Skeletal muscle satellite cell (primary cell): ENCODE results near the gene OR7C1.
A peak's percentile ranks its signal among the peaks of the same experiment; 100 is the strongest.
"Not testable (repeated sequence)": the region's sequence is repeated elsewhere in the genome, so short reads cannot be mapped to it uniquely, and the experiment has no call there.

Experiments
- H3K27me3 ChIP-seq: 2 replicates; pipeline ENCODE4 v1.7.0; 2013; ENCODE audit warnings: low read length; ENCODE audit not compliant: control insufficient read depth, insufficient read depth
- H3K36me3 ChIP-seq: 2 replicates; pipeline ENCODE4 v1.7.0; 2013; ENCODE audit warnings: mild to moderate bottlenecking, control low read depth, low read length; ENCODE audit not compliant: insufficient read depth
- H3K4me1 ChIP-seq: 2 replicates; pipeline ENCODE4 v1.7.0; 2013; ENCODE audit warnings: low read length; ENCODE audit not compliant: control insufficient read depth, insufficient read depth
- H3K4me2 ChIP-seq: 2 replicates; pipeline ENCODE4 v1.7.0; 2013; ENCODE audit warnings: mild to moderate bottlenecking, low read length
- H3K4me3 ChIP-seq: 2 replicates; pipeline ENCODE4 v1.7.0; 2013; ENCODE audit warnings: low read length
- H3K9ac ChIP-seq: 2 replicates; pipeline ENCODE4 v1.7.0; 2013; ENCODE audit warnings: mild to moderate bottlenecking, low read depth, low read length, moderate library complexity
- H3K9me3 ChIP-seq: replicated peaks from 2 replicates; pipeline ENCODE4 v1.7.0; 2013; ENCODE audit warnings: mild to moderate bottlenecking, control low read depth, low read length

OR7C1 gene

GRCh38 chr19:14817052-14817451, 17.9 kb downstream of the OR7C1 start:
- no peaks in the 10 kb centered on the region for H3K36me3 ChIP-seq
- H3K4me3 ChIP-seq = no peak overlapping the region

DNA sequence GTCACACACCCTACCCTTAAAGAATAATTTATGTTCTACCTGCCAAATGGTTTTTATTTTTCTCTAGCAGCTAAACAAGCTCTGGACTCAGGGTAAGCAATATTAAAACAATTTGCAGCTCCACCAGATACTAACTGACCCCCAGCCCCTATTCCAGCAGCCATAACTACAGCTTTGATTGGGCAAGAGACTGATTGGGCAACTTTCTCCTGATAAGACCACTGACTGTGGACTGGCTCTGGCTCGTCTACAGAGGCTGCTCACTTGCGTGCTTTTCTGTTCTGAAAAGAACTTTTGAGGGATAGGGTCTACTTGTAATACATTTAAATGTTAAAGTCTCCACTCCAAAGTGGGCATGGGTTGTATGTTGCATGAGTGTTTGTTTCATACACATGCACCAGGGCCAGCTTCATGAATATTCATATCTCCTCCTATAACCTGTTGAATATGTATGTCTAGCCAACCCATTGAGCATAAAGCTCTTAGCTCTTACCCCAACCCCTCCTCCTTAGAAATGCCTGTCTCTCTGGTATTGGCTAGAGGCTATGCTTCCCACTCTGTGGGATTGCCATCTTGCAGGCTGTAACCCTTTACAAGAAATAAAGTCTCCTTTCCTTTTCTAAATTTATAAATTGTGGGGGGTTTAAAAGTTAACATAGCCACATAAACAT, 19.9 kb downstream of the OR7C1 start:
- Histone ChIP-seq H3K4me3 (no peak overlapping the region), H3K9ac (no peak overlapping the region), H3K27me3 (no peaks in the 10 kb centered on the region), H3K4me2 (no peak overlapping the region), H3K4me1 (no peaks in the 10 kb centered on the region), H3K9me3 (no peaks in the 10 kb centered on the region), H3K36me3 (no peaks in the 10 kb centered on the region)

More at GRCh38 chr19:14817052-14817451, 17.9 kb downstream of the OR7C1 start:
- H3K4me1 ChIP-seq = no peaks in the 10 kb centered on the region
- H3K27me3 ChIP-seq = no peaks in the 10 kb centered on the region
- H3K9ac ChIP-seq = no peak overlapping the region
- no peak overlapping the region for H3K4me2 ChIP-seq
- H3K9me3 ChIP-seq = no peaks in the 10 kb centered on the region

GRCh38 chr19:14809272-14810057, 25.5 kb downstream of the OR7C1 start:
- no peak overlapping the region for H3K4me2 ChIP-seq
- H3K4me3 ChIP-seq = no peak overlapping the region
- H3K9ac ChIP-seq = no peak overlapping the region
- no peaks in the 10 kb centered on the region for H3K27me3 ChIP-seq
- no peaks in the 10 kb centered on the region for H3K36me3 ChIP-seq
- no peaks in the 10 kb centered on the region for H3K9me3 ChIP-seq
- no peaks in the 10 kb centered on the region for H3K4me1 ChIP-seq

- H3K4me1 ChIP-seq = no peaks in the 10 kb centered on the region
- H3K36me3 ChIP-seq = no peaks in the 10 kb centered on the region
- H3K4me3 ChIP-seq = no peak overlapping the region
- no peak overlapping the region for H3K4me2 ChIP-seq
- no peaks in the 10 kb centered on the region for H3K9me3 ChIP-seq
- H3K27me3 ChIP-seq = peaks cover 2% of the 10 kb centered on the region
- H3K9ac ChIP-seq = no peak overlapping the region
Observed at GRCh38 chr19:14804765-14805164, 30.2 kb downstream of the OR7C1 start.

DNA sequence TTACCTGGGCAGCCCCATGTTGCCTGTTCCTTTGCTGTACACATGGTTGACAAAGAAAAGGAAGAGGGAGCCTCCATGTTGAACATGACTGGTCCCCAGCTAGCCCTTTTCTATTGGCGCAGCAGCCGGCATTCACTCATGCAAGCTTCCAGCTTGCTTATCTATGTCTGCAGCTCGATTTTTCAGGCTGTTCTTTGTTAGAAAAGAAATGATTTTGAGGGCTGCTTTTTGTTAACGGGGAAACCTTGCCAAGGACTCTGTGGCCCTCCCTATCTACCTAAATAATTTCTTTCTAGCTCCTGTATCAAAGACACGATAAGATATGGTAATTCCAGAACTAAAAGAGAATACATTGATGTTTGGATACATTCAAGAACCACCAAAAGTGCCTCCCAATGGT, 36.2 kb downstream of the OR7C1 start:
- no peak overlapping the region for H3K4me3 ChIP-seq
- no peaks in the 10 kb centered on the region for H3K9me3 ChIP-seq
- H3K27me3 ChIP-seq = peaks cover 2% of the 10 kb centered on the region
- no peak overlapping the region for H3K4me2 ChIP-seq
- H3K36me3 ChIP-seq = no peaks in the 10 kb centered on the region
- no peaks in the 10 kb centered on the region for H3K4me1 ChIP-seq
- no peak overlapping the region for H3K9ac ChIP-seq

GRCh38 chr19:14796021-14796420, 39.0 kb downstream of the OR7C1 start:
- H3K4me1 ChIP-seq = no peaks in the 10 kb centered on the region
- no peak overlapping the region for H3K4me3 ChIP-seq
- no peak overlapping the region for H3K9ac ChIP-seq
- peaks cover 2% of the 10 kb centered on the region for H3K27me3 ChIP-seq
- H3K36me3 ChIP-seq = no peaks in the 10 kb centered on the region
- no peak overlapping the region for H3K4me2 ChIP-seq
- H3K9me3 ChIP-seq = no peaks in the 10 kb centered on the region

DNA sequence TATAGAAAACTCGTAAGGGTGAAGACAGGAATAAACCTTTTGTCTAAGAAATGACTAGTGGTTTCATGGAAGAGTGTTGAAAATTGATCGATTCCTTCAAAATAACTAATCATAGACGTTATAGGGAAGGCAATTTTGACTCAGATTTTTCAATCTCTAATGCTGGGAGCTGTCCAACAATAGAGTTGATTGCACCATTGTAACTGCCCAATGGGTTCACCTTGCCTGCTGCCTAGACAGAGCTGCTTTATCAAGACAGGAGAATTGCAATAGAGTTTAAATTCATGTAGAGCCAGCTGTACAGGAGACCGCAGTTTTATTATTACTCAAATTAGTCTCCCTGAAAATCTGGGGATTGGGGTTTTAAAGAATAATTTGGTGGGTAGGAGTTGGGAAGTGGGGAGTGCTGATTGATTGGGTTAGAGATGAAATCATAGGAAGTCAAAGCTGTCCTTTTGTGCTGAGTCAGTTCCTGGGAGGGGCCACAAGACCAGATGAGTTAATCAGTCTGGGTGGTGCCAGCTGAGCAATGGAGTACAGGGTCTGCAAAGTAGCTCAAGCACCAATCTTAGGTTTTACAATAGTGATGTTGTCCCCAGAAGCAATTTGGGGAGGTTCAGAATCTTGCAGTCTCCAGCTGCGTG, 39.8 kb downstream of the OR7C1 start:
- H3K9me3 ChIP-seq = no peaks in the 10 kb centered on the region
- H3K4me3 ChIP-seq = no peak overlapping the region
- no peaks in the 10 kb centered on the region for H3K36me3 ChIP-seq
- H3K4me2 ChIP-seq = no peak overlapping the region
- H3K27me3 ChIP-seq = no peaks in the 10 kb centered on the region
- H3K9ac ChIP-seq = no peak overlapping the region
- no peaks in the 10 kb centered on the region for H3K4me1 ChIP-seq

DNA sequence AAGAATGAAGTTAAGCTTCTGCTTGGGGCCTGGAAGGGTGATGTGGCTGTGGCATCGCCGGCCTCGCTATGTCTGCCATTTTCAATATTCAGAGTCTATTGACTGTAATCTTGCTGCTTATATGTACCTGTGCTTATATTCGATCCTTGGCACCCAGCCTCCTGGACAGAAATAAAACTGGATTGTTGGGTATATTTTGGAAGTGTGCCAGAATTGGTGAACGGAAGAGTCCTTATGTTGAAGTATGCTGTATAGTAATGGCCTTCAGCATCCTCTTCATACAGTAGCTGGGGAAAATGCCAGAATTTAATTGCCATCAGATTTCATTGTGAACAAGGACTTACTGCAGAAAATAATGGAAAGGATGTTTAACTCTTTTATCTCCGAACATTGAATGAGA, 42.7 kb downstream of the OR7C1 start:
- not testable (repeated sequence) for H3K36me3 ChIP-seq, H3K9ac ChIP-seq, H3K4me1 ChIP-seq, H3K9me3 ChIP-seq, H3K4me2 ChIP-seq, H3K27me3 ChIP-seq, H3K4me3 ChIP-seq

DNA sequence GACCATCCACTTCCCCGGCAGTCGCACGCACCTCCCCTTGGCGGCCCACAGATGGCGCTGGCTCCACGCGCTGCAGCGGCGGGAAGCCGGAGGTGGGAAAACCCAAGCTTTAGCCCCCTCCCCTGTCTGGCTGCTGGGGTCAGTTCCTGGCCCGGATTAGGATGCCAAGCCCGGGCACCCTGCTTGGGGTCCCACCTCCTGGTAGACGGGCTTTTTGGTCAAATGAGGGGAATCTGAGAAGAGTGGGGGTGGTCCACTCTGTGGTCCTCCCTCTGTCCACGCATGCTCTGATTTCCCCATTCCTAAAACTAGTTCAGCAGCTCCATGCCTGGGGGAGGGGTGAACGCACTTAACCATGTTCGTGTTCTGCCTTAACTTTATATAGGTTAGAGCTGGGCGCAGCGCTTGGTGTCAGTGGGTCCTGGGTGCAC, 48.5 kb downstream of the OR7C1 start:
- H3K4me2 ChIP-seq = peak overlapping the region; percentile 62

DNA sequence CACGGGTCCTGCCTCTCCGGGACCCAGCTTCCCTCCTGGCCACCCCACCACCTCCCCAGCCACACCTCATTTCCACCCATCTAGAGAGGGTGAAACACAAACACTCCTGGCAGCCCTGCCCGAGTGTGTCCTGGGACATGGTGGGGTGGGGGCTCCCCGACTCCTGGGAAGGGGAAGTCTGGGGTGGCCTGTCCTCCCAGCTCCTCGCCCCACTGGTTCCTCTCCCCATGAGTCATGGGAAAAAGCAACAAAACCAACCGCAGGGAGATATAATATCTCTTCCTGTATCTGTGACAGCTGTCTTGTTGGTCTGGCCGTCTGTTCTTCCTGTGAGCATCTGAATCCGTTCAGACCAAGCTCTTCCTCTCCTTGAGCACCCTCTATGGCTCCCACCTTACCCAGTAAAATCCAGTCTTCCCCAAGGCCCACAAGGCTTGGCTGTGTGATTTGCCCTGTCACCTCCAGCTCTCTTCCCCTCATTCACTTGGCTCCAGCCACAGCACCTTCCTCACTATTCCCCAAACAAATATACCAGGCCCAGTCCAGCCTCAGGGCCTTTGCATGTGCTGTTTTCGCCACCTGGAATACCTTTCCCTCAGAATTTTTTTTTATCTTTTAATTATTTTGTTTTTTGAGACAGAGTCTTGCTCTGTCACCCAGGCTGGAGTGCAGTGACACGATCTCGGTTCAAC, 49.7 kb downstream of the OR7C1 start:
- peak overlapping the region; percentile 47 for H3K9ac ChIP-seq
- not testable (repeated sequence) for H3K4me1 ChIP-seq, H3K36me3 ChIP-seq, H3K9me3 ChIP-seq, H3K4me2 ChIP-seq, H3K4me3 ChIP-seq, H3K27me3 ChIP-seq

More for the DNA sequence above, 48.5 kb downstream of the OR7C1 start:
- Histone ChIP-seq H3K9me3 (no peaks in the 10 kb centered on the region), H3K27me3 (no peaks in the 10 kb centered on the region), H3K4me3 (no peak overlapping the region), H3K4me1 (peaks cover 7% of the 10 kb centered on the region), H3K36me3 (no peaks in the 10 kb centered on the region), H3K9ac (no peak overlapping the region)

- H3K9ac ChIP-seq = peak overlapping the region; percentile 47
- H3K4me2 ChIP-seq = peak overlapping the region; percentile 23
- not testable (repeated sequence) for H3K4me1 ChIP-seq
Observed at GRCh38 chr19:14784730-14785101, 50.3 kb downstream of the OR7C1 start.

More at GRCh38 chr19:14784730-14785101, 50.3 kb downstream of the OR7C1 start:
- not testable (repeated sequence) for H3K4me3 ChIP-seq, H3K36me3 ChIP-seq, H3K27me3 ChIP-seq, H3K9me3 ChIP-seq
